NCI-H510A treated with DMSO at 0.1 percent for 48 hours (cell line): ENCODE results near the gene CAV1.

Experiments used
- DNase-seq: peaks from one replicate; lab custom pipeline; 2025; lab: John Stamatoyannopoulos, UW

Gene CAV1

GRCh38 chr7:116530107-116530820, 5.4 kb downstream of the CAV1 start:
- DNase-seq, result no peak

- no peak for DNase-seq
Observed at GRCh38 chr7:116532102-116532688, 7.4 kb downstream of the CAV1 start.

GRCh38 chr7:116534790-116535189, 10.0 kb downstream of the CAV1 start:
- DNase-seq, result no peak

- no peak for DNase-seq
Observed at GRCh38 chr7:116535416-116535815, 10.6 kb downstream of the CAV1 start.

GRCh38 chr7:116538138-116538537, 13.3 kb downstream of the CAV1 start:
- DNase-seq, result no peak

GRCh38 chr7:116539879-116540278, 15.0 kb downstream of the CAV1 start:
- DNase-seq, result no peak

- DNase-seq, result no peak
Observed at GRCh38 chr7:116540743-116541142, 15.9 kb downstream of the CAV1 start.

- DNase-seq, result no peak
Observed at GRCh38 chr7:116541951-116542350, 17.1 kb downstream of the CAV1 start.

- no peak for DNase-seq
Observed at GRCh38 chr7:116542618-116543017, 17.8 kb downstream of the CAV1 start.

- DNase-seq, result no peak
Observed at GRCh38 chr7:116543664-116544063, 18.8 kb downstream of the CAV1 start.

GRCh38 chr7:116544487-116544886, 19.7 kb downstream of the CAV1 start:
- no peak for DNase-seq

- DNase-seq, result no peak
Observed at GRCh38 chr7:116545411-116545993, 20.7 kb downstream of the CAV1 start.

GRCh38 chr7:116546054-116546453, 21.2 kb downstream of the CAV1 start:
- DNase-seq, result no peak

GRCh38 chr7:116546916-116547315, 22.1 kb downstream of the CAV1 start:
- no peak for DNase-seq

- no peak for DNase-seq
Observed at GRCh38 chr7:116547347-116547746, 22.5 kb downstream of the CAV1 start.

- no peak for DNase-seq
Observed at GRCh38 chr7:116548506-116548905, 23.7 kb downstream of the CAV1 start.

- no peak for DNase-seq
Observed at GRCh38 chr7:116549370-116549769, 24.5 kb downstream of the CAV1 start.

- DNase-seq, result no peak
Observed at GRCh38 chr7:116551692-116552091, 26.9 kb downstream of the CAV1 start.

GRCh38 chr7:116552602-116553001, 27.8 kb downstream of the CAV1 start:
- DNase-seq, result no peak

GRCh38 chr7:116553168-116553964, 28.5 kb downstream of the CAV1 start:
- DNase-seq, result no peak

- DNase-seq, result no peak
Observed at GRCh38 chr7:116554436-116554835, 29.6 kb downstream of the CAV1 start.

- DNase-seq, result no peak
Observed at GRCh38 chr7:116554911-116555310, 30.1 kb downstream of the CAV1 start.
